ENCODE data around the gene RCN1. TPM values are rescaled to one million over a fixed set of nuclear protein-coding genes. Genes with fewer than 3 reads are reported as not detected.
A peak's percentile ranks its signal among the peaks of the same experiment; 100 is the strongest.

The RCN1 gene
- total RNA-seq, result 10 to 100 TPM; 58.2 to 67.8 (median 61.0) TPM

DNA sequence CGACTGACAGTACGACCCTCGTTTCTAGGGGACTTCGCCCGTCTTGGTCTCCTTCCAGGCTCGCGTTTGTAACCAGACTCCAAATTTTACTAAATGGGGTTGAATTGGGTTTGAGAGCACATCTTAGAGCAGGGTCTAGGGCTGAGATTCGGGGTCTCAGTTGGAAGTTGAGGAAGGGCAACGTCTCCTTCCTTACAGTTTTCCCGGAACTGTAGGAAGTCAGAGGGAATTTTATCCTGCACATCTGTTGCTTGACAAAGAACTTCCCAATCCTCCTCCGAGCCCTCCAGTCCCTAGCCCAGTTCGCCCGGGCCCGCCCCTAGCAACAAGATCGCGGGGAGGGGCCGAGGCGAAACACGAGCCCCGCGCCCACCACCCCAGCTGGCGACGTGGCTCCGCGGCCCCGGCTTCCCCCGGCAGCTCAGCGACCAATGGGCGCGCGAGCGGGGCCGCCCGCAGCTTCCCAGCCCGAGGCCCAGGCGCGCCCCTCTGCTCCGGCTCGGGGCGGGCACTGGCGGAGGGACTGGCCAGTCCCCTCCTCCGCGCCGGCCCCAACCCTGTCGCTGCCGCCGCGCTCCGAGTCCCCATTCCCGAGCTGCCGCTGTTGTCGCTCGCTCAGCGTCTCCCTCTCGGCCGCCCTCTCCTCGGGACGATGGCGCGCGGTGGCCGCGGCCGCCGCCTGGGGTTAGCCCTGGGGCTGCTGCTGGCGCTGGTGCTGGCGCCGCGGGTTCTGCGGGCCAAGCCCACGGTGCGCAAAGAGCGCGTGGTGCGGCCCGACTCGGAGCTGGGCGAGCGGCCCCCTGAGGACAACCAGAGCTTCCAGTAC, at the start of gene RCN1:
Gene RCN1, plus strand, starts transcription at position 530 of the 826 bp plus-strand sequence. Its CDS starts 123 bp downstream, at position 653.
- Histone ChIP-seq H3K27ac (peak within 1 kb of the TSS; percentile 93 to 94), H3K27me3 (no peaks in the 10 kb centered on the region), H3K4me1 (peaks cover 4 to 6% of the 10 kb centered on the region in 2 donors), H3K4me3 (peak within 1 kb of the TSS; percentile 82 to 88 (median 84)), H3K36me3 (no peaks in the 10 kb centered on the region), H3K9me3 (no peaks in the 10 kb centered on the region)
- TF ChIP-seq POLR2AphosphoS5 (IDR thresholded peaks at IDR 0.05) (peak in 1 of 3 donors; percentile 30), POLR2A (IDR thresholded peaks at IDR 0.05) (no peak)
- TF ChIP-seq, protein P1, sequence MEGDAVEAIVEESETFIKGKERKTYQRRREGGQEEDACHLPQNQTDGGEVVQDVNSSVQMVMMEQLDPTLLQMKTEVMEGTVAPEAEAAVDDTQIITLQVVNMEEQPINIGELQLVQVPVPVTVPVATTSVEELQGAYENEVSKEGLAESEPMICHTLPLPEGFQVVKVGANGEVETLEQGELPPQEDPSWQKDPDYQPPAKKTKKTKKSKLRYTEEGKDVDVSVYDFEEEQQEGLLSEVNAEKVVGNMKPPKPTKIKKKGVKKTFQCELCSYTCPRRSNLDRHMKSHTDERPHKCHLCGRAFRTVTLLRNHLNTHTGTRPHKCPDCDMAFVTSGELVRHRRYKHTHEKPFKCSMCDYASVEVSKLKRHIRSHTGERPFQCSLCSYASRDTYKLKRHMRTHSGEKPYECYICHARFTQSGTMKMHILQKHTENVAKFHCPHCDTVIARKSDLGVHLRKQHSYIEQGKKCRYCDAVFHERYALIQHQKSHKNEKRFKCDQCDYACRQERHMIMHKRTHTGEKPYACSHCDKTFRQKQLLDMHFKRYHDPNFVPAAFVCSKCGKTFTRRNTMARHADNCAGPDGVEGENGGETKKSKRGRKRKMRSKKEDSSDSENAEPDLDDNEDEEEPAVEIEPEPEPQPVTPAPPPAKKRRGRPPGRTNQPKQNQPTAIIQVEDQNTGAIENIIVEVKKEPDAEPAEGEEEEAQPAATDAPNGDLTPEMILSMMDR (IDR thresholded peaks at IDR 0.05), result no peak
- intact Hi-C loops (cut with DNase I; ENCODE audit: low total_unique reads), result no loop called here
- peak; percentile 28 to 60 for DNase-seq (ENCODE audit: low spot score in 2 of 2)

DNA sequence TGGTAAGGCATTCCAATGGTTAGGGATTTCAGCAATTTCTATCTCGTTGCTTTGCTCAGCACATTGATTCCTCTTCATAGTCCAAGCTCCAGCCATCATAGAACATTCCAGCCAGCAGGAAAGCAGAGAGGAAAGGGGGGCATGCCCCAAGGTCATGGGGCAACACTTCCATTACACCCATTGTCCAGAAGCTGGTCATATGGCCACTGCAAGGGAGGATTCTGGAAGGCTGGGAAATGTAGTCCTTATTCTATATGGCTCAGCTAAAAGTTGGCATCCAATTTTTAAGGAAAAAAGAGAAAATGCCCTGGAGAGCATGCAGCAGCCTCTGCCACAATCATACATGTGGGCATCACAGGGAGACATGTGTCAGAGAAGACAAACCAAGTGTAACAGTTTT, 47.1 kb upstream of the RCN1 start:
- Histone ChIP-seq H3K9me3 (no peaks in the 10 kb centered on the region), H3K4me3 (no peak overlapping the region), H3K27ac (no peak overlapping the region), H3K27me3 (no peaks in the 10 kb centered on the region), H3K36me3 (no peaks in the 10 kb centered on the region), H3K4me1 (no peaks in the 10 kb centered on the region)
- intact Hi-C loops (cut with DNase I; ENCODE audit: low total_unique reads), result no loop called here
- DNase-seq (ENCODE audit: low spot score in 2 of 2), result no peak
- no peak for TF ChIP-seq POLR2AphosphoS5 (IDR thresholded peaks at IDR 0.05)
- TF ChIP-seq, protein P1 (IDR thresholded peaks at IDR 0.05), result no peak
- no peak for TF ChIP-seq POLR2A (IDR thresholded peaks at IDR 0.05)

DNA sequence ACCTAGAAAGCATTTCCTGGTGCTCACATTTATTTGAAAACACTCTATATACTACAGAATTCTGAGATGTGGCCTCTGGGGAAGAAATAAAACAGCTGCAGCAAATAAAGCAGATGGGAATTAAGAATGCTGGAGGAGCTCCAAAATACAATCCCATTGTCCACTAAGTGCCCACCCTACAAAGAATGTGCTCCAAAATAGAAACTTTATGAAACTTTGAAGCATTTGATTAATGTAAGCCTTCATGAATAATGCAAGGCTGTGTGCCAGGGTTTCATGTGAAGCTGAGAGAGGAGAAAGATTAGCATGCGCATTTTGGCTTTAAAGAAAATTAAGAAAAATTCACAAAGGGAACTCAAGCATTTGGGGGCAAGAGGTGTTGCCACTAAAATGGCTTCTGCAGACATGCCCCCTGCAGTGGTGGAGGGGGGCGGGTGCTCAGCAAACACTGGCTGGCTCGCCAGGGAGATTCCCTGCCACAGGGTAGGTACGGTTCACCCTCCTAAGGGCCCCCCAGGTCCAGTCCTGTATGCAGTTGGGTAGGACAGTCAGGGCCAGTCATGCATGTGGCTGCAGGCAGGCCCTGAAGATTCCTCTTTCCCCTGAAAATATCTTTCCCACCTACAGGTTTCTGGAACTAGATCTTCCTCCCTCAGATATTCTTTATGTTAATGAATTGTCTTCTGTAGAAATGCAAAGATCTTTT, 46.6 kb upstream of the RCN1 start:
- intact Hi-C loops (cut with DNase I; ENCODE audit: low total_unique reads), result no loop called here
- DNase-seq (ENCODE audit: low spot score in 2 of 2), result no peak
- Histone ChIP-seq H3K4me3 (no peak overlapping the region), H3K4me1 (no peaks in the 10 kb centered on the region), H3K9me3 (no peaks in the 10 kb centered on the region), H3K36me3 (no peaks in the 10 kb centered on the region), H3K27ac (no peak overlapping the region), H3K27me3 (no peaks in the 10 kb centered on the region)
- TF ChIP-seq POLR2A (IDR thresholded peaks at IDR 0.05) (no peak), POLR2AphosphoS5 (IDR thresholded peaks at IDR 0.05) (no peak)
- TF ChIP-seq, protein P1 (IDR thresholded peaks at IDR 0.05), result no peak

DNA sequence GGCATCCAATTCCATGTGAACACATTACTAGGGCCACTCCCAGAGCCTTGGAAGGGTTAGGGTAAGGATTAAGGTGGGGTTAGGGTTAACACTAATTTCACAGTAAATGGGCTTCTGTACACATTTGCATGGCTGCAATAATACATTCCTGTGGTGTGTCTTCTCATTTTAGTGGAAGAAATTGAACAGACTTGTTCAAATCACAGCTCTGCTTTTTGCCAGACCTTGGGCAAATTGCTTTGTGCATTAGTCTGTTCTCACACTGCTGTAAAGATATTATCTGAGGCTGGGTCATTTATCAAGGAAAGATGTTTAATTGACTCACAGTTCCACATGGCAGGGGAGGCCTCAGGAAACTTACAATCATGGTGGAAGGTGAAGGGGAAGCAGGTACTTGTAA, 45.4 kb upstream of the RCN1 start:
- Histone ChIP-seq H3K4me1 (no peaks in the 10 kb centered on the region), H3K27ac (no peak overlapping the region), H3K27me3 (no peaks in the 10 kb centered on the region), H3K36me3 (no peaks in the 10 kb centered on the region), H3K4me3 (no peak overlapping the region), H3K9me3 (no peaks in the 10 kb centered on the region)
- intact Hi-C loops (cut with DNase I; ENCODE audit: low total_unique reads), result no loop called here
- no peak for DNase-seq (ENCODE audit: low spot score in 2 of 2)
- TF ChIP-seq POLR2A (IDR thresholded peaks at IDR 0.05) (no peak), POLR2AphosphoS5 (IDR thresholded peaks at IDR 0.05) (no peak)
- TF ChIP-seq, protein P1 (IDR thresholded peaks at IDR 0.05), result no peak

DNA sequence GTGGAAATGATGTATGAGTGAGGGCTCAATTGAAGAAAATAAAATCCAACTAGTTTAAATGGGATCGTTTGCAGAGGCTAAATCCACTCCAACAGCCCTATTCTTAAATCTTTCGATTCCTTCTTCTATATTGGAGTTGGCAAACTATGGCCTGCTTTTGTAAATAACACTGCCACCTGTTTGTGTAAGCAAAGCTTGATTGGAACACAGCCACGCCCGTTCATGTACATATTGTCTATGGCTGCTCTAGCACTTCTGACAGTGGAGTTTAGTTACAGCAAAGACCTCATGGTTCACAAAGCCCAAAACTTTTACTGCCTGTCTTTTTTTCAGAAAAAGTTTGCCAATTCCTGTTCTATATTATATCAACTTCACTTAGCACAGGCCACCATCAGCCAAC, 40.6 kb upstream of the RCN1 start:
- no peak overlapping the region for H3K4me3 ChIP-seq
- H3K9me3 ChIP-seq, result no peaks in the 10 kb centered on the region
- TF ChIP-seq POLR2A (IDR thresholded peaks at IDR 0.05), result no peak
- no peak for TF ChIP-seq POLR2AphosphoS5 (IDR thresholded peaks at IDR 0.05)
- TF ChIP-seq, protein P1 (IDR thresholded peaks at IDR 0.05), result no peak
- H3K27me3 ChIP-seq, result peaks cover 0 to 3% of the 10 kb centered on the region in 2 donors
- intact Hi-C loops (cut with DNase I; ENCODE audit: low total_unique reads), result loop anchor here (5.0 kb wide), 1 partner anchor 127 kb away; no protein-coding TSS in a partner anchor
- H3K36me3 ChIP-seq, result no peaks in the 10 kb centered on the region
- no peak for DNase-seq (ENCODE audit: low spot score in 2 of 2)
- no peaks in the 10 kb centered on the region for H3K4me1 ChIP-seq
- H3K27ac ChIP-seq, result no peak overlapping the region

Measured in breast epithelium (tissue), 4 donors.